SK-N-MC (cell line): ENCODE results near the gene ZWILCH.
"Not testable (repeated sequence)": the region's sequence is repeated elsewhere in the genome, so short reads cannot be mapped to it uniquely, and the experiment has no call there.

Experiments
- DNase-seq: peaks from one replicate; pipeline ENCODE4 v3.0.0-alpha.2; 2011; ENCODE audit warnings: low read depth, low spot score
- H3K27ac ChIP-seq: fragments of 200-600 bp; sonication (generic); 2 replicates; pipeline ENCODE4 v1.5.1; 2016; ENCODE audit warnings: mixed run types
- H3K36me3 ChIP-seq: fragments of 200-600 bp; sonication (generic); 2 replicates; pipeline ENCODE4 v1.6.1; 2017; ENCODE audit warnings: antibody characterized with exemption, low read length, mixed read lengths; ENCODE audit not compliant: insufficient read depth
- H3K4me3 ChIP-seq: fragments of 200-600 bp; sonication (generic); 2 replicates; pipeline ENCODE4 v1.5.1; 2016
- H3K9ac ChIP-seq: fragments of 200-600 bp; sonication (generic); 2 replicates; pipeline ENCODE4 v1.8.0; 2017; ENCODE audit warnings: mixed run types, mixed read lengths; ENCODE audit not compliant: insufficient read length
- H3K9me3 ChIP-seq: fragments of 200-600 bp; sonication (generic); 2 replicates; pipeline ENCODE4 v1.6.1; 2017; ENCODE audit warnings: low read depth, mild to moderate bottlenecking, antibody characterized with exemption, low read length, moderate library complexity, mixed read lengths
- EZH2 ChIP-seq: fragments of 200-600 bp; sonication (generic); IDR thresholded peaks from one replicate; pipeline ENCODE4 v1.6.1; 2017; ENCODE audit warnings: antibody characterized with exemption
- FOXP2 ChIP-seq: optimal IDR thresholded peaks from 2 replicates; pipeline ENCODE3; 2011; ENCODE audit warnings: mild to moderate bottlenecking, moderate library complexity; ENCODE audit not compliant: insufficient read depth; ENCODE audit errors: extremely low read length, control extremely low read depth
- POLR2AphosphoS5 ChIP-seq: IDR thresholded peaks from 2 replicates; pipeline ENCODE4 v1.6.1; 2012; ENCODE audit warnings: mild to moderate bottlenecking, low read depth, low read length, borderline replicate concordance

ZWILCH gene

GRCh38 chr15:66498501-66499386 lies 6.4 kb upstream of the ZWILCH start:
- DNase-seq, result no peak
- TF ChIP-seq FOXP2, result no peak
- no peak for TF ChIP-seq POLR2AphosphoS5
- no peak for TF ChIP-seq EZH2
- Histone ChIP-seq H3K9me3 (no peaks in the 10 kb centered on the region), H3K36me3 (peaks cover 72% of the 10 kb centered on the region), H3K4me3 (no peak overlapping the region), H3K9ac (no peak overlapping the region), H3K27ac (peak overlapping the region; percentile 79)

DNA sequence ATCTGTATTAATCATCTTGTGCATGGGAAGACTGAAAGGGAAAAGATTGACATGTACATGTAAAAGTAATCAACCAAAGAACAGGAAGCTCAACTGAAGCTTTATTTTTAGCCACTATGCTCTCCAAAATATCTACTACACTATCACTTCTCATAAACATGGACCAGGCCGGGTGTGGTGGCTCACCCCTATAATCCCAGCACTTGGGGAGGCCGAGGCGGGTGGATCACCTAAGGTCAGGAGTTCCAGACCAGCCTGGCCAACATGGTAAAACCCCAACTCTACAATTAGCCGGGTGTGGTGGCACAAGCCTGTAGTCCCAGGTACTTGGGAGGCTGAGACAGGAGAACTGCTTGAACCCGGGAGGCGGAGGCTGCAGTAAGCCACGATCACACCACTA lies 4.8 kb upstream of the ZWILCH start:
- DNase-seq, H3K9ac ChIP-seq, H3K4me3 ChIP-seq, H3K9me3 ChIP-seq: not testable (repeated sequence)
- Histone ChIP-seq H3K27ac (peak overlapping the region; percentile 42; the same call in 1 of the 2 replicates), H3K36me3 (peaks cover 66% of the 10 kb centered on the region)

DNA sequence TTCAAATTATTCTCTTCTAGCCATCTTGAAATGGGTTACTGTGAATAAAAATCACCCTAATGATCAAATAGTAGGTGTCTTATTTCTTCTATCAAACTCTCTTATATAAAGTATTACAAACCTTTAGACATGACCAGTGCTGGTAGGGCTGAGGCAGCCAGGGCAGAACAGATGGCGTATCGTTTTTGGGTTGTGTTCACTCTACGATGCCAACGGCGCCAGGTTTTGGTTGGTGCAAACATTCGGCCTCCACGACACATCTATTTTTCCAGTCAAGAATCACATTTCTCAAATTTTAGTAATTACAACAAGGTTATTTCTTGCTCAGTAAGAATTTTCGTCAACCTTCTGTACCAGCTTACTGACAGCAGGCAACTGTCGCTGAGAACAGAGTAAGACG lies 2.6 kb upstream of the ZWILCH start:
- H3K9me3 ChIP-seq, result no peaks in the 10 kb centered on the region
- no peak for DNase-seq
- no peak for TF ChIP-seq POLR2AphosphoS5
- TF ChIP-seq FOXP2, result no peak
- no peak for TF ChIP-seq EZH2
- peak overlapping the region; percentile 100 for H3K9ac ChIP-seq
- H3K4me3 ChIP-seq, result peak overlapping the region; percentile 100
- peaks cover 66% of the 10 kb centered on the region for H3K36me3 ChIP-seq
- H3K27ac ChIP-seq, result peak overlapping the region; percentile 95

DNA sequence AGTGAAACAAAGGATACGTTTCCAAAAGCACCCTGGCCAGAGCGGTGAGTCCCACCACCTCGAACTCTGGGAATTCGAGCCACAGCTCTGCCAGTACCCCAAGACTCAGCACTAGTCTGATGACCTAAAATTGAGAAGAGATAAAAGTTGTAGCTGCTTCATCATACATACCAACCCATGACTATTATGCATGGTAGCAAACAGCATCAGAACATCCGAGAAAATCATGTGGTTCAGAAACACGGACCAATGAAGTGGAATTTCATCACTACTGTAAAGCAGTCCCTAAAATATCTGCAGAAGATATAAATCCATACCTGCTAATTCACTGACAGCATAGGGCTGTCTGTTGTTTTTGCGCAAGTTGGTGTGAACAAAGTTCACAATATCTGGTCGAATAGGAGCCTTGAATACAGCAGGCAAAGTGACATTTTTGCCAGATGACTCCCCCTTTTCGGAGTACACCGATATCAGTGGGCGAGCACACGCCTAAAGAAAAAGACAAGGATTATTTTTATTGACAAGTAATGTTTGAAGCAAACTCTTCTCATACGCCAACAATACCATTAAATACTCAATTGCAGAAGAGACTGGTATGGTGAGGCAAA lies 2.0 kb upstream of the ZWILCH start:
- peak overlapping the region; percentile 100 for H3K9ac ChIP-seq
- DNase-seq, H3K9me3 ChIP-seq: not testable (repeated sequence)
- peak overlapping the region; percentile 100 for H3K4me3 ChIP-seq
- peaks cover 62% of the 10 kb centered on the region for H3K36me3 ChIP-seq
- H3K27ac ChIP-seq, result peak overlapping the region; percentile 95

DNA sequence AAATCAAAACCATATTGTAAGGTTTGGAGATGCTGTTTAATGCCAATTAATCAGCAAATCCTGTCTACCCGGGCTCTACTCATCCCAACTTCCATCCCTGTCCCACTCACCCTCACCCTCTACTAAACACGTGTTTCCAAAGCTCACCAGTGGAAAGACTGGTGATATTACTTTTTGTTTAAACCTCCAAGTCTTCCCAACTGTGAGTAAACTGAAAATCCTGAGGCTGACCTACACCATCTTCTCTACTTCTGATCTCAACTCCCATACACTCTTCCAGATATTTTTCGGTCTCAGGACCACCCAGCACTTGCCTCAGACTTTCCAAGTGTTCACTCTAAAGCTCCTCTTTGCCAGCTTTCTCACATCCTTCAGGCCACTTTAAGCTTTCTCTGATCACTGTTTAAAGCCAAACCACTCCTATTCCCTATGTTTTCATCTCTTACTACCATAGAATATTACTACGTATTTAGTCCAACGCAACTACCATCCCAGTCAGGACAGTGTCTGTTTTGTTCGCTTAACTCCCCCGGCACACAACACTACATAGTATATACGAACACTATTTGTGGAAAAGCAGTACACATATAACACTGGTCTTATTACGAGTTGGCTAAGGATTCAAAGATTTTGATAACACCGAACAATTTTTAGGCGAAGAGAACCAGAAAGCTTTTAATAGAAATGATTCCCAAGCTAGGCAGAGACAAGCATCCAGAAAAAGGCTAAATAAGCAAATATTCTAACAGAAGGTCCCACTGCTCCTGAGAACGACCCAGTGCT lies 1.2 kb upstream of the ZWILCH start:
- TF ChIP-seq POLR2AphosphoS5, result no peak
- TF ChIP-seq EZH2, result no peak
- no peak for TF ChIP-seq FOXP2
- Histone ChIP-seq H3K4me3 (peak overlapping the region; percentile 100), H3K9ac (peak overlapping the region; percentile 100), H3K9me3 (no peaks in the 10 kb centered on the region), H3K27ac (peak overlapping the region; percentile 95), H3K36me3 (peaks cover 54% of the 10 kb centered on the region)
- no peak for DNase-seq

- peaks cover 39% of the 10 kb centered on the region for H3K36me3 ChIP-seq
- peak overlapping the region; percentile 100 for H3K4me3 ChIP-seq
- no peak for DNase-seq
- H3K27ac ChIP-seq, result peak overlapping the region; percentile 95
- no peaks in the 10 kb centered on the region for H3K9me3 ChIP-seq
- TF ChIP-seq FOXP2, result no peak
- no peak for TF ChIP-seq EZH2
- no peak for TF ChIP-seq POLR2AphosphoS5
- peak overlapping the region; percentile 100 for H3K9ac ChIP-seq
Measured at GRCh38 chr15:66505430-66505811, 295 bp downstream of the ZWILCH start.

DNA sequence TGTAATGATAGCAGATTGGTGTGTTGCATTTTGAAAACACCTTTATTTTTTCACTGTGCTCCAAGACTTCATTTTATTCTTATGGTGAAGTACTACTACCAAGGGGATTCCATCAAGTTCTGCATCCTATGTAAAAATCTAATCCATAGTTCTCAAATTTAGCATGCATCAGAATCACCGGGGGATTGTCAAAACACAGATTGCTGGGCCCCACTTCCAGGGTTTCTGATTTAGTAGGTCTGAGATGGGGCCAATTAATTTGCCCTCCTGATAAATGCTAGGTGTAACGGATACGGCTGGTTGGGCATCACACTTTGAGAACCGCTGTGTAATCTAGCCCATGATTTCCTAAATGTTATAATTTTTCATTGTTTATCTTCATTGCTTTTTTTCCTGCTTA lies 692 bp downstream of the ZWILCH start:
- DNase-seq, result no peak
- H3K27ac ChIP-seq, result no peak overlapping the region

GRCh38 chr15:66508293-66508883 lies 3.3 kb downstream of the ZWILCH start:
- Histone ChIP-seq H3K9ac (no peak overlapping the region), H3K4me3 (no peak overlapping the region), H3K27ac (no peak overlapping the region), H3K9me3 (no peaks in the 10 kb centered on the region), H3K36me3 (peaks cover 9% of the 10 kb centered on the region)
- TF ChIP-seq FOXP2 (no peak), POLR2AphosphoS5 (no peak), EZH2 (no peak)
- DNase-seq, result no peak

More for the DNA sequence above, 692 bp downstream of the ZWILCH start:
- H3K9me3 ChIP-seq, result no peaks in the 10 kb centered on the region
- H3K4me3 ChIP-seq, result peak overlapping the region; percentile 100
- peaks cover 35% of the 10 kb centered on the region for H3K36me3 ChIP-seq
- TF ChIP-seq POLR2AphosphoS5 (no peak), EZH2 (no peak), FOXP2 (no peak)
- H3K9ac ChIP-seq, result peak overlapping the region; percentile 100

DNA sequence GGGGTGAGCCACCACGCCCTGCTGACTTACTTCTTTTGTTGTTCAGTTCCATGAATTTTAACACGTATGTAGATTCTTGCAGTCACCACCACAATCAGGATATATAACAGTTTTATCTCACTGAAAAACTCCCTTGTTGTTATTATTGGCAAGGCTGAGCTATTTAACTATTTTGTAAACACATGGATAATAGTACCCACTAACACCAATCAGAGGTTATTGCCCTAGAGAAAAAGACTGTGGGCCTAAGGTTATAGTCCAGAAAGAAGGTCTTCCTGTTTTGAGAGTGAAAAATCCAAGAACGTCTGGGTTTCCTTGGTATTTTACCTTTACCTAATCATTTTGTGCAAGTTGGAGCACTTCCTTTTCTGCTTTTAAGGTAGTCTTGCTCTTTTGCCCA lies 9.5 kb downstream of the ZWILCH start:
- DNase-seq, result no peak
- TF ChIP-seq FOXP2, result no peak
- no peak for TF ChIP-seq EZH2
- TF ChIP-seq POLR2AphosphoS5, result no peak
- Histone ChIP-seq H3K27ac (no peak overlapping the region), H3K36me3 (peaks cover 10% of the 10 kb centered on the region; the same call in 1 of the 2 replicates), H3K4me3 (no peak overlapping the region), H3K9me3 (no peaks in the 10 kb centered on the region), H3K9ac (no peak overlapping the region)
